KG1 (cell line): Measurements from ENCODE around the gene DAB2IP.

Experiments
- DNase-seq: peaks from one replicate; lab custom pipeline; 2025; lab: John Stamatoyannopoulos, UW

The DAB2IP gene

GRCh38 chr9:121701736-121702261, 50.4 kb downstream of the DAB2IP start:
- no peak for DNase-seq

GRCh38 chr9:121703014-121703734, 51.7 kb downstream of the DAB2IP start:
- no peak for DNase-seq

- DNase-seq, result no peak
These were observed 52.8 kb downstream of the DAB2IP start for GRCh38 chr9:121704281-121704680.

- no peak for DNase-seq
These were observed 54.8 kb downstream of the DAB2IP start for GRCh38 chr9:121706149-121706750.

GRCh38 chr9:121707477-121708424, 56.3 kb downstream of the DAB2IP start:
- DNase-seq, result no peak

GRCh38 chr9:121708768-121709488, 57.5 kb downstream of the DAB2IP start:
- DNase-seq, result no peak

GRCh38 chr9:121709798-121710197, 58.4 kb downstream of the DAB2IP start:
- DNase-seq, result no peak

- DNase-seq, result no peak
These were observed 59.8 kb downstream of the DAB2IP start for GRCh38 chr9:121711281-121711680.

- no peak for DNase-seq
These were observed 60.4 kb downstream of the DAB2IP start for GRCh38 chr9:121711797-121712196.

- DNase-seq, result no peak
These were observed 62.1 kb downstream of the DAB2IP start for GRCh38 chr9:121713400-121714070.

GRCh38 chr9:121714075-121714705, 62.8 kb downstream of the DAB2IP start:
- no peak for DNase-seq

GRCh38 chr9:121714873-121715272, 63.4 kb downstream of the DAB2IP start:
- DNase-seq, result no peak

- DNase-seq, result no peak
These were observed 65.9 kb downstream of the DAB2IP start for GRCh38 chr9:121717141-121717991.

- no peak for DNase-seq
These were observed 66.7 kb downstream of the DAB2IP start for GRCh38 chr9:121718084-121718483.

GRCh38 chr9:121718501-121718900, 67.1 kb downstream of the DAB2IP start:
- no peak for DNase-seq

- DNase-seq, result no peak
These were observed 69.0 kb downstream of the DAB2IP start for GRCh38 chr9:121720311-121721057.

GRCh38 chr9:121721058-121721350, 69.6 kb downstream of the DAB2IP start:
- DNase-seq, result no peak

GRCh38 chr9:121721770-121722169, 70.3 kb downstream of the DAB2IP start:
- no peak for DNase-seq
